SKM-1 (cell line): ENCODE results near the gene PERM1.
"Not testable (repeated sequence)": the region's sequence is repeated elsewhere in the genome, so short reads cannot be mapped to it uniquely, and the experiment has no call there.

Source experiments
- DNase-seq: peaks from one replicate; lab custom pipeline; 2025; ENCODE audit not compliant: unreplicated experiment; lab: John Stamatoyannopoulos, UW

PERM1 gene

GRCh38 chr1:998995-999724 lies 17.3 kb upstream of the PERM1 start:
- DNase-seq = no peak

- no peak for DNase-seq
Observed at GRCh38 chr1:998745-998994, 16.8 kb upstream of the PERM1 start.

- DNase-seq = no peak
Observed at GRCh38 chr1:997993-998744, 16.3 kb upstream of the PERM1 start.

GRCh38 chr1:997713-997992 lies 15.8 kb upstream of the PERM1 start:
- DNase-seq = no peak

- no peak for DNase-seq
Observed at GRCh38 chr1:996851-997712, 15.2 kb upstream of the PERM1 start.

GRCh38 chr1:995665-996633 lies 14.1 kb upstream of the PERM1 start:
- no peak for DNase-seq

- not testable (repeated sequence) for DNase-seq
Observed at GRCh38 chr1:994546-994945, 12.7 kb upstream of the PERM1 start.

GRCh38 chr1:993379-993995 lies 11.6 kb upstream of the PERM1 start:
- no peak for DNase-seq

GRCh38 chr1:992362-992761 lies 10.5 kb upstream of the PERM1 start:
- no peak for DNase-seq

- no peak for DNase-seq
Observed at GRCh38 chr1:991895-992294, 10.0 kb upstream of the PERM1 start.

GRCh38 chr1:991275-991674 lies 9.4 kb upstream of the PERM1 start:
- DNase-seq = not testable (repeated sequence)

- DNase-seq = not testable (repeated sequence)
Observed at GRCh38 chr1:988061-988460, 6.2 kb upstream of the PERM1 start.

- no peak for DNase-seq
Observed at GRCh38 chr1:985126-985525, 3.2 kb upstream of the PERM1 start.

- DNase-seq = no peak
Observed at GRCh38 chr1:984476-984814, 2.6 kb upstream of the PERM1 start.

- DNase-seq = no peak
Observed at GRCh38 chr1:983798-984475, 2.0 kb upstream of the PERM1 start.

GRCh38 chr1:982765-983436 lies 1.0 kb upstream of the PERM1 start:
- no peak for DNase-seq

- no peak for DNase-seq
Observed at GRCh38 chr1:981491-981954, 370 bp downstream of the PERM1 start.

GRCh38 chr1:980602-981395 lies 1.1 kb downstream of the PERM1 start:
- no peak for DNase-seq

GRCh38 chr1:980137-980571 lies 1.7 kb downstream of the PERM1 start:
- DNase-seq = no peak
